OCI-LY1 (cell line): ENCODE measurements around the gene CARMIL1.

Experiments used
- H2AFZ ChIP-seq: fragments of 200-600 bp; sonication (generic), shearing (Covaris generic); 2 replicates; pipeline ENCODE4 v1.6.0; 2014; ENCODE audit warnings: antibody characterized with exemption, mild to moderate bottlenecking, low read length
- H3F3A ChIP-seq: fragments of 200-600 bp; sonication (generic), shearing (Covaris generic); 2 replicates; pipeline ENCODE4 v1.6.0; 2014; ENCODE audit warnings: mild to moderate bottlenecking, antibody characterized with exemption, low read length, moderate library complexity; ENCODE audit not compliant: insufficient read depth
- H3K27ac ChIP-seq: fragments of 200-600 bp; sonication (generic); 2 replicates; pipeline ENCODE4 v1.5.1; 2014; ENCODE audit warnings: low read length, mixed run types, mild to moderate bottlenecking, low read depth; ENCODE audit not compliant: poor library complexity, severe bottlenecking
- H3K27me3 ChIP-seq: fragments of 200-600 bp; sonication (generic); 2 replicates; pipeline ENCODE4 v1.6.0; 2014; ENCODE audit warnings: antibody characterized with exemption, mild to moderate bottlenecking, low read length, moderate library complexity; ENCODE audit not compliant: insufficient read depth
- H3K36me3 ChIP-seq: fragments of 200-600 bp; sonication (generic); 2 replicates; pipeline ENCODE4 v1.6.1; 2014; ENCODE audit warnings: mild to moderate bottlenecking, antibody characterized with exemption, low read length, moderate library complexity, mixed read lengths; ENCODE audit not compliant: insufficient read depth
- H3K4me1 ChIP-seq: fragments of 200-600 bp; sonication (generic); 2 replicates; pipeline ENCODE4 v1.5.1; 2014; ENCODE audit warnings: mild to moderate bottlenecking, low read length, moderate library complexity; ENCODE audit not compliant: insufficient read depth, severe bottlenecking
- H3K4me2 ChIP-seq: fragments of 200-600 bp; sonication (generic), shearing (Covaris generic); 2 replicates; pipeline ENCODE4 v1.6.1; 2014; ENCODE audit warnings: low read length
- H3K4me3 ChIP-seq: fragments of 200-600 bp; sonication (generic); 2 replicates; pipeline ENCODE4 v1.5.1; 2014; ENCODE audit warnings: low read length, low read depth, mild to moderate bottlenecking, mixed read lengths; ENCODE audit not compliant: poor library complexity, severe bottlenecking
- H3K79me2 ChIP-seq: fragments of 200-600 bp; shearing (Covaris generic); 2 replicates; pipeline ENCODE4 v1.6.1; 2016; ENCODE audit warnings: mixed run types, low read length, mixed read lengths; ENCODE audit not compliant: insufficient read depth
- H3K9ac ChIP-seq: fragments of 200-600 bp; sonication (generic), shearing (Covaris generic); 2 replicates; pipeline ENCODE4 v1.6.1; 2014; ENCODE audit warnings: mild to moderate bottlenecking, low read length, mixed read lengths
- H3K9me2 ChIP-seq: fragments of 200-600 bp; sonication (generic), shearing (Covaris generic); 2 replicates; pipeline ENCODE4 v1.6.1; 2014; ENCODE audit warnings: low read depth, mild to moderate bottlenecking, low read length, mixed read lengths
- H3K9me3 ChIP-seq: fragments of 200-600 bp; shearing (Covaris generic); 2 replicates; pipeline ENCODE4 v1.6.1; 2014; ENCODE audit warnings: low read length, mixed read lengths
- H4K20me1 ChIP-seq: fragments of 200-600 bp; sonication (generic), shearing (Covaris generic); 2 replicates; pipeline ENCODE4 v1.6.0; 2016; ENCODE audit warnings: mild to moderate bottlenecking, low read length; ENCODE audit not compliant: insufficient read depth
- EZH2 ChIP-seq: fragments of 200-600 bp; sonication (generic), shearing (Covaris generic); IDR thresholded peaks from 2 replicates; pipeline ENCODE4 v1.8.0; 2017; ENCODE audit warnings: borderline replicate concordance, mixed run types, mild to moderate bottlenecking, antibody characterized with exemption, low read length, moderate library complexity, mixed read lengths
- TF ChIP-seq, protein P1 (sequence below): fragments of 200-600 bp; sonication (generic), shearing (Covaris generic); IDR thresholded peaks from 2 replicates; pipeline ENCODE4 v1.5.1; 2017; ENCODE audit warnings: mild to moderate bottlenecking, antibody characterized with exemption, low read length, moderate library complexity, mixed read lengths

CARMIL1 gene

GRCh38 chr6:25612666-25613065, 333.5 kb downstream of the CARMIL1 start:
- no peaks in the 10 kb centered on the region for H3F3A ChIP-seq
- no peak overlapping the region for H3K27ac ChIP-seq
- peaks cover 40% of the 10 kb centered on the region; the same call in 1 of the 2 replicates for H3K36me3 ChIP-seq
- H3K4me2 ChIP-seq: no peak overlapping the region
- no peak overlapping the region for H2AFZ ChIP-seq
- H3K9ac ChIP-seq: no peak overlapping the region
- TF ChIP-seq, protein P1, sequence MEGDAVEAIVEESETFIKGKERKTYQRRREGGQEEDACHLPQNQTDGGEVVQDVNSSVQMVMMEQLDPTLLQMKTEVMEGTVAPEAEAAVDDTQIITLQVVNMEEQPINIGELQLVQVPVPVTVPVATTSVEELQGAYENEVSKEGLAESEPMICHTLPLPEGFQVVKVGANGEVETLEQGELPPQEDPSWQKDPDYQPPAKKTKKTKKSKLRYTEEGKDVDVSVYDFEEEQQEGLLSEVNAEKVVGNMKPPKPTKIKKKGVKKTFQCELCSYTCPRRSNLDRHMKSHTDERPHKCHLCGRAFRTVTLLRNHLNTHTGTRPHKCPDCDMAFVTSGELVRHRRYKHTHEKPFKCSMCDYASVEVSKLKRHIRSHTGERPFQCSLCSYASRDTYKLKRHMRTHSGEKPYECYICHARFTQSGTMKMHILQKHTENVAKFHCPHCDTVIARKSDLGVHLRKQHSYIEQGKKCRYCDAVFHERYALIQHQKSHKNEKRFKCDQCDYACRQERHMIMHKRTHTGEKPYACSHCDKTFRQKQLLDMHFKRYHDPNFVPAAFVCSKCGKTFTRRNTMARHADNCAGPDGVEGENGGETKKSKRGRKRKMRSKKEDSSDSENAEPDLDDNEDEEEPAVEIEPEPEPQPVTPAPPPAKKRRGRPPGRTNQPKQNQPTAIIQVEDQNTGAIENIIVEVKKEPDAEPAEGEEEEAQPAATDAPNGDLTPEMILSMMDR: no peak
- TF ChIP-seq EZH2: no peak
- no peak overlapping the region for H3K4me3 ChIP-seq
- H3K4me1 ChIP-seq: no peaks in the 10 kb centered on the region
- H3K79me2 ChIP-seq: no peaks in the 10 kb centered on the region
- no peaks in the 10 kb centered on the region for H4K20me1 ChIP-seq
- H3K9me2 ChIP-seq: no peaks in the 10 kb centered on the region
- H3K9me3 ChIP-seq: no peaks in the 10 kb centered on the region
- no peaks in the 10 kb centered on the region for H3K27me3 ChIP-seq

GRCh38 chr6:25613415-25613814, 334.2 kb downstream of the CARMIL1 start:
- Histone ChIP-seq H3K9ac (no peak overlapping the region), H3K36me3 (peaks cover 38% of the 10 kb centered on the region; the same call in 1 of the 2 replicates), H2AFZ (no peak overlapping the region), H3K4me1 (no peaks in the 10 kb centered on the region), H3K4me3 (no peak overlapping the region), H3K9me2 (no peaks in the 10 kb centered on the region), H3K79me2 (no peaks in the 10 kb centered on the region), H3K4me2 (no peak overlapping the region), H3K9me3 (no peaks in the 10 kb centered on the region), H4K20me1 (no peaks in the 10 kb centered on the region), H3K27ac (no peak overlapping the region), H3K27me3 (no peaks in the 10 kb centered on the region), H3F3A (no peaks in the 10 kb centered on the region)
- no peak for TF ChIP-seq EZH2
- TF ChIP-seq, protein P1: no peak

GRCh38 chr6:25614052-25614451, 334.9 kb downstream of the CARMIL1 start:
- H3K4me2 ChIP-seq: no peak overlapping the region
- H3K9me3 ChIP-seq: no peaks in the 10 kb centered on the region
- H3K27ac ChIP-seq: no peak overlapping the region
- TF ChIP-seq, protein P1: no peak
- TF ChIP-seq EZH2: no peak
- H2AFZ ChIP-seq: no peak overlapping the region
- H3K79me2 ChIP-seq: no peaks in the 10 kb centered on the region
- H3K27me3 ChIP-seq: no peaks in the 10 kb centered on the region
- no peaks in the 10 kb centered on the region for H3F3A ChIP-seq
- H4K20me1 ChIP-seq: no peaks in the 10 kb centered on the region
- H3K36me3 ChIP-seq: peaks cover 38% of the 10 kb centered on the region; the same call in 1 of the 2 replicates
- H3K4me1 ChIP-seq: no peaks in the 10 kb centered on the region
- H3K9ac ChIP-seq: no peak overlapping the region
- H3K9me2 ChIP-seq: no peaks in the 10 kb centered on the region
- H3K4me3 ChIP-seq: no peak overlapping the region
